Activated T-helper 17 cell treated with anti-CD3 and anti-CD28 coated beads, Interleukin-2, amount 50 U/mL, for 72 hours (primary cell): ENCODE results near the gene FOXL3. TPM values are rescaled to one million over a fixed set of nuclear protein-coding genes. Genes with fewer than 3 reads are reported as not detected.
"Not testable (repeated sequence)": the region's sequence is repeated elsewhere in the genome, so short reads cannot be mapped to it uniquely, and the experiment has no call there.

Experiments used
- ATAC-seq: fragments of 150-1000 bp; cut with Tn5 transposase; replicated peaks from 2 replicates; pipeline ENCODE4 v1.10.0; 2021; ENCODE audit warnings: mild to moderate bottlenecking, moderate library complexity
- H3K27ac Mint-ChIP-seq: one replicate; pipeline ENCODE4 v1.8.0; 2022; ENCODE audit warnings: mixed read lengths
- H3K27me3 Mint-ChIP-seq: one replicate; pipeline ENCODE4 v1.8.0; 2022; ENCODE audit warnings: mixed read lengths
- H3K36me3 Mint-ChIP-seq: one replicate; pipeline ENCODE4 v1.8.0; 2022; ENCODE audit warnings: low read depth, mild to moderate bottlenecking, mixed read lengths
- H3K4me1 Mint-ChIP-seq: one replicate; pipeline ENCODE4 v1.8.0; 2022; ENCODE audit warnings: mixed read lengths
- H3K4me3 Mint-ChIP-seq: one replicate; pipeline ENCODE4 v1.8.0; 2022; ENCODE audit warnings: mild to moderate bottlenecking, mixed read lengths
- H3K9me3 Mint-ChIP-seq: one replicate; pipeline ENCODE4 v1.8.0; 2022; ENCODE audit warnings: mixed read lengths
- total RNA-seq, 2 donors: library from RNA; stranded (reverse); gene quantifications; one replicate each; pipeline ENCODE4 v1.2.3, GENCODE V29; 2022

Gene FOXL3
- total RNA-seq, 2 donors from 2014 or later, result not detected

DNA sequence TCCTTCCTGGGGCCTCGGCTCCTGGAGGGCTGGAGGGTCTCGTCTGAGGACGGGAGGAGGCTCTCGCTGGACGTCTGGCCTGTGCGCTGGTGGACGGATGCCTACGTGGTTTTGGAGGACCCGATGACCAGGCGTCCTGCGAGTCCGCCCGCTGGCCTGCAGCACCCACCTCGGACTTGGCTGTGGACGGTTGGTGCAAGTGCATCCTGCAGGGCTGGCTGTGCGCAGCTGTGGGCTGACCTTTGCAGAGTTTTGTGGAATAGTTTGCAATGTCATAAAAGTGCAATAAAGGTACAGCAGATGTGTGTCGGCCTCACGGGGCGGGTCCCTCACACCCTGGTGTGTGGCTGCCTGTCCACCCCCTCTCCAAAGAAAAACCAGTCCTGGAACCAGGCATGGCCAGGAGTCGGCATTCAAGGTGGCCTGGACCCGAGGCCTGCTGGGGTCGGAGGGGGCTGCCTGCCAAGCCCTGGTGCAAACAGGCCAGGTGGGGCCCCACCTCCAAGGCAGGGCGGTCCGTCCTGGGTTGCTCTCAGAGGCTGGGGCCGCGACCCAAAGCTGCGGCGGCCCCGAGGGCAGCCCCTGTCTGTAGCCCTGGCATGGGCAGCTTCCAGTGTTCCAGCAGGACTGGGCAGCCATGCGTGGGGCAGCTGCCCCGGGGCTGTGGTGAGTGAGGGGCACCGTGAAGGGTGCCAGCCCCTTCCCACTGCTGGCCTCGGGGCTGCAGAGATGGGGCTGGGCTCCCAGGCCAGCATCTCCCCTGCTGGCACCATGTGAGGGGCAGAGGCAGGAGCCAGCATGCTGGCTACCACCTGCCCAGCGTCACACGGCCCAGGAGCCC is 29.3 kb upstream of the FOXL3 start:
- no peaks in the 10 kb centered on the region for H3K4me1 Mint-ChIP-seq
- ATAC-seq, result no peak
- no peak overlapping the region for H3K4me3 Mint-ChIP-seq
- peaks cover 4% of the 10 kb centered on the region for H3K9me3 Mint-ChIP-seq
- no peaks in the 10 kb centered on the region for H3K36me3 Mint-ChIP-seq
- H3K27me3 Mint-ChIP-seq, result no peaks in the 10 kb centered on the region
- H3K27ac Mint-ChIP-seq, result no peak overlapping the region

DNA sequence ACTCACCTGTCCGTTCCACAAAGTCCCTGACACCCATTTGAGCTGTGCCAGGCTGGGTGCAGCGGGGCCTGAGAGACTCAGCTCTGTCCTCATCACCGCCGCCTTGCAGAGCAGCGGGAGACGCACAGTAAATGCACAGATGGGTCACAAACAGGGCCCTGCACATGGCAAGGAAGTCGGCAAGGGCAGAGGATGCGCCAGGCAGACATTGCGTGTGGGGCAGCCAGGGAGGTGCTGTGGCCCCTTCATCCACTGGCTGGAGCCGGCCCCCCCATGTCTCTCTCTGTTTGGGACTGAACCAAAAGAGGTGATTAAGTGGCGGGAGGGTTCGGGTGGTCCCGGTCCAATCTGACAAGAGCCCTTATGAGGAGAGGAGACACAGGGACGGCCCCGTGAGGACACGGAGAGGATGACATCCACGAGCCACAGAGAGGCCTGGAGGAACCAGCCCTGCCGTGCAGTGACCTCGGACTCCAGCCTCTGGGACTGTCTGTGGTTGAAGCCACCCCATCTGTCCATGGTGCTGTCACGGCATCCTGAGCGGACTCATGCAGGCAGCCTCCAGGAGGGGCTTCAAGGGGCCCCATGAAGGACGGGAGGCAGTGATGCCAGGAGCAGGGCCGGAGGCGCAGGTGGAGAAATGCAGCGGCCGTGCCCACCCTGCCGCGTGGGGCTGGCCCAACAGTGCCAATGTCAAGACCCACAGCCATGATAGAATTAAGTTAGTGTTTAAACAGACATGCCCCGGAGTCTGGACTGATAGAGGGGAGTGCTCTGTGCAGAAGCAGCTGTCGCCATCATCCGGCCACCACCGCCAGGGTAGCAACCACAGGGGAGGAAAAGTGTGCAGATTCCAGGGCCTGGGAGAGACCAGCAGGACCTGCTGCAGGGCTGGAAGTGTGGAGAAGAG is 28.4 kb upstream of the FOXL3 start:
- Mint-ChIP-seq H3K27ac (no peak overlapping the region), H3K4me3 (no peak overlapping the region), H3K9me3 (peaks cover 4% of the 10 kb centered on the region), H3K4me1 (no peaks in the 10 kb centered on the region), H3K36me3 (no peaks in the 10 kb centered on the region), H3K27me3 (no peaks in the 10 kb centered on the region)
- ATAC-seq, result no peak

DNA sequence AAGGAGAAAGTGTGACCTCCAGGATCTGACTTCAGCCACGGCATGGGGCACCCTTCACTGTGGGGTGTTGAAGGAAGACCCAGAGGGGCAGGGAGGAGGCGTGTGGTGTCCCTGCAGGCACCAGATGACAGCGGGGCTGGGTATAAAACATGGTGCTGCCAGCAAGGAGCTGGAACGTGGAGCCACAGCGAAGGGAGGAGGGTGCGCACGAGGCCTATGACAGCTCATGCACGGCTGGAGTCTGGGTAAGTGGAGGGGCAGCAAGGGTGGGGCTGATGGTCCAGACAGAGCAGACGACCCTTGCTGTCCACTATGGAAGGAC is 27.8 kb upstream of the FOXL3 start:
- Mint-ChIP-seq H3K4me1 (no peaks in the 10 kb centered on the region), H3K27me3 (no peaks in the 10 kb centered on the region), H3K36me3 (no peaks in the 10 kb centered on the region), H3K9me3 (peaks cover 4% of the 10 kb centered on the region), H3K27ac (no peak overlapping the region), H3K4me3 (no peak overlapping the region)
- no peak for ATAC-seq

DNA sequence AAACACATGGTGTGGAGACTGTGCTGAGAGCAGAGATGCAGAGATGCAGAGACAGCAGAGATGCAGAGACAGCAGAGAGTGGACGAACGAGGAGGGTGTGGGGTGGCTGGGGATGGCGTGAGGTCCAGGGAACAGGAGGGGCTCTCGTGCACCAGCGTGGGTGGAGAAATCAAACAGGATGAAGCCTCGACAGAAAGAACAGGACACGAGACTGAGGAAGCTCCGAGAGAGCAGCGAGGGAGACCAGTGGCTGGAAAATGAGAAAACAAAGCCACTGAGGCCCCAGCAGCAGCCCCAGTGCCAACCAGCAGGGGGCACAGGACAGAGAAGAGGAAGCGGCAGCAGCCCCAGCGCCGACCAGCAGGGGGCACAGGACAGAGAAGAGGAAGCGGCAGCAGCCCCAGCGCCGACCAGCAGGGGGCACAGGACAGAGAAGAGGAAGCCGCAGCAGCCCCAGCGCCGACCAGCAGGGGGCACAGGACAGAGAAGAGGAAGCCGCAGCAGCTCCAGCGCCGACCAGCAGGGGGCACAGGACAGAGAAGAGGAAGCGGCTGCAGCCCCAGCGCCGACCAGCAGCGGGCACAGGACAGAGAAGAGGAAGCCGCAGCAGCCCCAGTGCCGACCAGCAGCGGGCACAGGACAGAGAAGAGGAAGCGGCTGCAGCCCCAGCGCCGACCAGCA is 27.2 kb upstream of the FOXL3 start:
- ATAC-seq, H3K4me1 Mint-ChIP-seq, H3K27ac Mint-ChIP-seq, H3K9me3 Mint-ChIP-seq, H3K4me3 Mint-ChIP-seq, H3K27me3 Mint-ChIP-seq, H3K36me3 Mint-ChIP-seq: not testable (repeated sequence)

DNA sequence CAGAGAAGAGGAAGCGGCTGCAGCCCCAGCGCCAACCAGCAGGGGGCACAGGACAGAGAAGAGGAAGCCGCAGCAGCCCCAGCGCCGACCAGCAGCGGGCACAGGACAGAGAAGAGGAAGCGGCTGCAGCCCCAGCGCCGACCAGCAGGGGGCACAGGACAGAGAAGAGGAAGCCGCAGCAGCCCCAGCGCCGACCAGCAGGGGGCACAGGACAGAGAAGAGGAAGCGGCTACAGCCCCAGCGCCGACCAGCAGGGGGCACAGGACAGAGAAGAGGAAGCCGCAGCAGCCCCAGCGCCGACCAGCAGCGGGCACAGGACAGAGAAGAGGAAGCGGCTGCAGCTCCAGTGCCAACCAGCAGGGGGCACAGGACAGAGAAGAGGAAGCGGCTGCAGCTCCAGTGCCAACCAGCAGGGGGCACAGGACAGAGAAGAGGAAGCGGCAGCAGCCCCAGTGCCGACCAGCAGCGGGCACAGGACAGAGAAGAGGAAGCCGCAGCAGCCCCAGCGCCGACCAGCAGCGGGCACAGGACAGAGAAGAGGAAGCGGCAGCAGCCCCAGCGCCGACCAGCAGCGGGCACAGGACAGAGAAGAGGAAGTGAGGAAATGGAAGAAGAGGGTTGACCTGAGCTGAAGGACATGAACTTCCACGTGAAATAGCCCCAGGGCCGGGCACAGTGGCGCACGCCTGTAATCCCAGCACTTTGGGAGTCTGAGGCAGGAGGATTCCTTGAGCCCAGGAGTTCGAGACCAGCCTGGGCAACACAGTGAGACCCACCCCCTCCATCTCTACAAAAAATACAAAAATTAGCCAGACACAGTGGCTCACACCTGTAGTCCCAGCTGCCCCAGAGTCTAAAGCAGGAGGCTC is 26.3 kb upstream of the FOXL3 start:
- not testable (repeated sequence) for H3K4me3 Mint-ChIP-seq, H3K4me1 Mint-ChIP-seq, H3K36me3 Mint-ChIP-seq, H3K9me3 Mint-ChIP-seq, H3K27ac Mint-ChIP-seq, H3K27me3 Mint-ChIP-seq, ATAC-seq

DNA sequence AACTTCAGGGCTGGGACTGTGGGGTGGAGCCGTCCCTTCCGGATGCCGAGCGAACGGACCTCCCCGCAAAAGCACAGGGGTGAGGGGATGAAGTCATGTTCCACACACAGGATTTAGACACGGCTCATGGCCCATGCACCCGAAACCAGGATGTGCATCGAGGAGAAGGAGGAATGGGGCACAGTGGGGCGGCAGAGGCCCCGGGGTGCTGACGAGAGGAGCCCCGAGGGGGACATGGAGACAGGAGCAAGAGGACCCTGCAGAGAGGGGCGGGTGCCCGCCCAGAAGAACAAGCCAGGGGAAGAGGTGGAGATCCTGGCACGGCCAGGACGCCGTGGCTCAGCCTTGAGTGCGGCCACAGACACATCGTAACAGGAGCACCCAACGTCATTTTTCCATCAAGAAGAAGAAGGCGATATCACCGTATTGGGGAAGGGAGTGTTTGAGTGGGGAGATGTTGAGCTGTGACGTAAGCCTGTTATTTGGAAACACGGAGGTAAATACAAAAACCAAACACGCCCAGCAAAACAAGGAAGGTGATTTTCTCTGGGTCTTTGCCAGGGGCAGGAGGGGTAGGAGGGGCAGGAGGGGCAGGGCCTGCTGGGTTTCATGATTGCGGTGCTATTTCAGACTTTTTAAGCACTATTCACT is 25.3 kb upstream of the FOXL3 start:
- Mint-ChIP-seq H3K36me3 (no peaks in the 10 kb centered on the region), H3K9me3 (peaks cover 4% of the 10 kb centered on the region), H3K27me3 (no peaks in the 10 kb centered on the region), H3K4me1 (no peaks in the 10 kb centered on the region), H3K27ac (no peak overlapping the region), H3K4me3 (no peak overlapping the region)
- no peak for ATAC-seq

DNA sequence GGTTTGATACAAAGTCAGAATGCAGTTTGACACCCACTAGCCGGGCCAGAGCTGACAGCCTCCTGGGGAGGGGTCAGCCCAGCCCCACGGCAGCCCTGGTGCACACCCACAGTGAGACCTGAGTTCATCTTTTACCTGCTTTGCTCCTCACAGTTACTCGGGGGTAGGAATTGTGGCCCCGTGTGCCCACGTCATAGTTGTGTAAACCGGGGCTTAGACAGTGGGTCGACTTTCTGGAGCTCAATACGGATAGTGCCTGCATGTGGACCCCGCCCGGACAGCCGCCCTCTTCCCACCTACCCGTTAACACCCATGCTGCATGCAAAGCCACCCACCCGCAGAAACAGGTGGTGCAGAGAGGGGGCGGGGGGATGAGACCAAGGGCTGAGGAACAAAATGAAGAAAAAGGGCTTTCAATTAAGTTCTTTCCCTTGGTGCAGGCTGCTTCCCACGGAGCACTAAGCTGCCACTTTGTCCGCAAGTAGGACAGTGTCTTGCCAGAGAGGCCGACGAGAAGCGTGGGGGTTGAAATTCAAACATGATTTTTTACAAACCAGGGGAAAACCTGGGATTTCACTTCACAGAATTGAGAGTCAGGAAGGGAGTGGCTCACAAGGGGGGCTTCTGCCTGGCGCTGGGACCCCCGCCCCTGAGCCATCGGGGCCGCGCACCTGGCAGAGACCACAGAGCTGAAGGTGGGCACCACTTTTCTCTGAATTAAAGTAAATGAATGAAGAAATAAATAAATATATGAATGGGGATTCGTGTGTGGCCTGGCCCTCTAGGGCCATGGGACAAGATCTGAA is 24.6 kb upstream of the FOXL3 start:
- ATAC-seq, result no peak
- no peaks in the 10 kb centered on the region for H3K36me3 Mint-ChIP-seq
- H3K4me1 Mint-ChIP-seq, result no peaks in the 10 kb centered on the region
- no peaks in the 10 kb centered on the region for H3K27me3 Mint-ChIP-seq
- peaks cover 4% of the 10 kb centered on the region for H3K9me3 Mint-ChIP-seq
- H3K27ac Mint-ChIP-seq, result no peak overlapping the region
- no peak overlapping the region for H3K4me3 Mint-ChIP-seq

DNA sequence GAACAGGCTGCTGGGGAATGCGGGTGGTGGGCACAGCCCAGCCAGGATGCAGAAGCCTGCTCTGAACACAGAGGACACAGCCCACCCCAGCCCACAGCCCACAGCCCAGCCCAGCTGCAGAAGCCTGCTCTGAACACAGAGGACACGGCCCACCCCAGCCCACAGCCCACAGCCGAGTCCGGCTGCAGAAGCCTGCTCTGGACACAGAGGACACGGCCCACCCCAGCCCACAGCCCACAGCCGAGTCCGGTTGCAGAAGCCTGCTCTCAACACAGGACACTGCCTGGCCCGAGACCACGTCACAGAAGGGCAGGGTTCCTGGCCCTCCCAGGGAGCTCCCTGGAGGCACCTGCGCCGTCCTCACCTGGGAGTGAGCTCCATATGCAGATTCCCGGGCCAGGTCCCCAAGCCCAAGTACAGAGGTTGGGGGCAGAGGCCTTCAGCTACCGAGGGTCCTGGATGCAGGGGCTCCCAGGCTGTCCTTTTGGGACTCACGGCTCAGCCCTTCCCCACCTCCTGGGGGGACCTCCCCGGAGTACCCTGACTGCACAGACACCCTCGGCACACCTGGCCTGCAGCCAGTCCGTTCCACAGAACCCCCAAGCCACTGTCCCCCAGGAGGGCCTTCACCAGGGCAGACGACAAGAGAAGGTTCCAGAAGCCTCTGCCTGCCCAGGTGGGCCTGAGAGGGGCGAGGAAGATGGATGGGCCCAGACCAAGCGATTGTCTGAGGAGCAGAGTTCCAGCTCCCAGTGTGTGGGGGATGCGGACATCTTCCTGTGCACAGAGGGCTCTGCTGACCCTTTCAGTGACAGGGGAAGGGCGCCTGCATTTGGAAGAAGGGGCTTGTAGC is 23.7 kb upstream of the FOXL3 start:
- ATAC-seq, result no peak
- no peak overlapping the region for H3K27ac Mint-ChIP-seq
- no peak overlapping the region for H3K4me3 Mint-ChIP-seq
- H3K27me3 Mint-ChIP-seq, result no peaks in the 10 kb centered on the region
- H3K4me1 Mint-ChIP-seq, result no peaks in the 10 kb centered on the region
- H3K36me3 Mint-ChIP-seq, result no peaks in the 10 kb centered on the region
- H3K9me3 Mint-ChIP-seq, result peaks cover 4% of the 10 kb centered on the region

DNA sequence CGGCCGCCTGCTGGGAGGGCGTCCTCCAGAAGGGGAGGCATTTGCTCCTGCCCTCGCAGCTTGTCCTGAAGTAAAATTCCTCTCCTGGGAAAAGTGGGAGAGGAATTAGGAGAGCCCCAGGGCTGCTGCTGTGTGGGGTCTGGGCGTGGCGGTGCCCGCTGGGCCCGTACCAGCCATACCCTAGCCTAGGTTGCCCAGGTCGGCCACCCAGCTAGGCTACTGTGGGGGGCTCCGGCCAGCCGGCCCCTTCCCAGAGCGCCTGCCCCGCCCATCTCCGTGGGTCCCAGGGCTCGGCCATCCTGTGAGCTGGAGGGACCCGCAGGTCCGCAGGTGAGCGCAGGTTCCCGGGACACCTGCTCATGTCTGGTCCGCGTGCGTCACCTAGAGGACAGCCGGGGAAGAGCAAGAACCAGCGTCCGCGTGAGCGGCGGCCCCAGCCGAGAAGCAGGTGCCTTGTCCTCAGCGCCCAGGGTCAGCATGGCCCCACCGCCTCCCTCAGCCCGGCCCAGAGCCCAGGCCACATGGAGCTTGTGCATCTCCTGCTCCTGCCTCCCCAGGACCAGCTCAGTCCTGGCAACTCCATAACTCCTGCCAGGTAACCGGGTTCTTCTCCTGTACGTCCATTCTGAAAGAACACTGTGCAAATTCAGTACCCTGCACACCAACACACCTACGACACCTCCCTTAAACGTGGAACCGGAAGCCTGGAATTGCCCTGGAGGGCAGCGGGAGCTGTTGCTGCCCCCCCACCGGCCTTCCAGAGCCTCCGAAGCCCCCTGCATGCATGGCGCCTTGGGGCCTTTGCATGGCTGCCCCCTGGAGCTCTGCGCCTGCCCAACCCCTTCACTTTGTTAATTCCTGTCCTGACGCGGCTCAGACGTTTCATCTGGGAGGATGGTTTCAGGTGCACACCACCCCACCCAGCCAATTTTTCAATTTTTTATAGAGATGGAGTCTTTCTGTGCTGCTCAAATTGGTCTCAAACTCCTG is 22.8 kb upstream of the FOXL3 start:
- no peak overlapping the region for H3K4me3 Mint-ChIP-seq
- no peaks in the 10 kb centered on the region for H3K4me1 Mint-ChIP-seq
- no peak for ATAC-seq
- H3K27ac Mint-ChIP-seq, result no peak overlapping the region
- H3K9me3 Mint-ChIP-seq, result peaks cover 4% of the 10 kb centered on the region
- H3K36me3 Mint-ChIP-seq, result no peaks in the 10 kb centered on the region
- H3K27me3 Mint-ChIP-seq, result no peaks in the 10 kb centered on the region

DNA sequence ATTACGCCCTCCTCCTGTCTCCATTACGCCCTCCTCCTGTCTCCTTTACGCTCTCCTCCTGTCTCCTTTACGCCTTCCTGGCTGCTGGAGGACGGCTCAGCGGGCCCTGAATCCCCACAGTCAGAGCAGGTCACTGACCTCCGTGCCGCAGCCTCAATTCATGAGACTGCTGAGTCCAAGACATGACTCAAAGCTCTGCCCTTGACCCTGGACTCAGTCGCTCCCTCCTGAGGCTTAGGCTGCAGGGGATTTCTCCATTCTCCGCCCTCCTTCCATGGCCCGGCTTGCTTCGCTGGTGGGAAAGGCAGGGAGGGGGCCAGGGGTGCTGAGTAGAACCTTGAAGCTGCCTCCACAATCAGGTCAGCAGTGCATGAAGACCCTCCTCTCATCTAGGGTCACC is 21.0 kb upstream of the FOXL3 start:
- no peak for ATAC-seq
- H3K27me3 Mint-ChIP-seq, result peaks cover 3% of the 10 kb centered on the region
- H3K4me3 Mint-ChIP-seq, result no peak overlapping the region
- peaks cover 9% of the 10 kb centered on the region for H3K9me3 Mint-ChIP-seq
- no peak overlapping the region for H3K27ac Mint-ChIP-seq
- no peaks in the 10 kb centered on the region for H3K36me3 Mint-ChIP-seq
- no peaks in the 10 kb centered on the region for H3K4me1 Mint-ChIP-seq

DNA sequence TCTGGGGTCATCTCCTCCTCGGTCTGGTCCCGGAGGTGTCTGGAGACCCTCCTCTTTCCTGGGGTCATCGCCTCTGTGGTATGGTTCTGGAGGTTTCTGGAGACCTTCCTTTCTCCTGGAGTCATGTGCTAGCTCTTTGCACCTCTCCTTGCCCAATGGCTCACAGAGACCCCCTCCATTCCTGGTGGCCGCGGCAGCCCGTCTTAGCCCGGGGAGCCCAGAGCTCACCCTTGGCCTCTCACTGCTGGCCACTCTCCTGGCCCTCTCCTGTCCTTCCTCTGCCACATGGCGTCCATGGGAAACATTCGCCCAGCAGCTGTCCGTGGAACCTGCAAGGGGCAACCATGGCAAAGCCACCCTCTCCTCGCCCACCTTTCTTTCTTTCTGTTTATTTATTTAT is 20.2 kb upstream of the FOXL3 start:
- Mint-ChIP-seq H3K9me3 (peaks cover 15% of the 10 kb centered on the region), H3K4me1 (no peaks in the 10 kb centered on the region), H3K27ac (no peak overlapping the region), H3K4me3 (no peak overlapping the region), H3K27me3 (peaks cover 5% of the 10 kb centered on the region), H3K36me3 (no peaks in the 10 kb centered on the region)
- no peak for ATAC-seq
